GM12878 (cell line): ENCODE results near the gene SMARCC1. TPM values are rescaled to one million over a fixed set of nuclear protein-coding genes. Genes with fewer than 3 reads are reported as not detected.

Experiments
- ATAC-seq: fragments of 200-7000 bp; cut with Tn5 transposase; 3 replicates; pipeline ENCODE4 v1.9.1; 2020; ENCODE audit warnings: mild to moderate bottlenecking, moderate library complexity
- BruUV-seq: library from RNA; stranded (reverse); fragments of 400-500 nt; replicated peaks from 2 replicates; lab custom pipeline; 2021; lab: Mats Ljungman, UMichigan
- CTCF ChIA-PET: fragments of 300-600 bp; sonication (Branson Sonifier 250); formaldehyde crosslinking; extraction: SDS; loops from one replicate; lab custom pipeline; 2021; ENCODE audit warnings: inconsistent platforms; lab: Yijun Ruan, JAX
- POLR2A ChIA-PET: fragments of 350-600 bp; formaldehyde crosslinking; extraction: SDS; loops from one replicate; lab custom pipeline; 2021; ENCODE audit warnings: inconsistent platforms; lab: Charles Lee
- RAD21 ChIA-PET: fragments of 300-600 bp; sonication (Branson Sonifier 250); formaldehyde crosslinking; loops from one replicate; lab custom pipeline; 2023; ENCODE audit warnings: antibody characterized with exemption; ENCODE audit not compliant: unreplicated experiment; lab: Charles Lee
- SMC1A ChIA-PET: fragments of 300-600 bp; sonication (Branson Sonifier 250); formaldehyde crosslinking; loops from one replicate; lab custom pipeline; 2023; ENCODE audit not compliant: unreplicated experiment, uncharacterized antibody; lab: Charles Lee
- DNase-seq: peaks from one replicate; pipeline ENCODE4 v3.0.0-alpha.2; 2011; ENCODE audit warnings: low read depth, low spot score
- FAIRE-seq: peaks from 3 replicates; lab custom pipeline; 2011; peaks lifted over from hg19 to GRCh38; lab: Jason Lieb, UNC
- H2AFZ ChIP-seq: 2 replicates; pipeline ENCODE4 v1.6.0; 2011; ENCODE audit warnings: low read depth, low read length, control low read depth; ENCODE audit not compliant: control insufficient read depth
- H3K27ac ChIP-seq: 2 replicates; pipeline ENCODE4 v1.5.1; 2011; ENCODE audit warnings: control low read depth; ENCODE audit not compliant: control insufficient read depth, insufficient read depth
- H3K27me3 ChIP-seq, 2 experiments: replicated peaks in 1 of 2; 2 replicates each; pipeline versions ENCODE4 v1.6.0 to v1.6.1; 2011; ENCODE audit warnings: low read length in 1 of 2; ENCODE audit not compliant: control insufficient read depth in 2 of 2, insufficient read depth in 2 of 2
- H3K36me3 ChIP-seq, 2 experiments: 2 replicates each; pipeline ENCODE4 v1.5.1; 2011; ENCODE audit warnings: low read length in 1 of 2; ENCODE audit not compliant: control insufficient read depth in 2 of 2, insufficient read depth in 2 of 2
- H3K4me1 ChIP-seq: 2 replicates; pipeline ENCODE4 v1.6.1; 2011; ENCODE audit warnings: mild to moderate bottlenecking, low read length, moderate library complexity, mixed read lengths; ENCODE audit not compliant: control insufficient read depth, insufficient read depth
- H3K4me2 ChIP-seq: 2 replicates; pipeline ENCODE4 v1.6.0; 2011; ENCODE audit warnings: control low read depth; ENCODE audit not compliant: control insufficient read depth, insufficient read depth
- H3K4me3 ChIP-seq: fragments of 200-600 bp; sonication (generic); 2 replicates; pipeline ENCODE4 v1.5.1; 2016
- H3K79me2 ChIP-seq: 2 replicates; pipeline ENCODE4 v1.6.0; 2011; ENCODE audit warnings: low read length; ENCODE audit not compliant: control insufficient read depth, insufficient read depth
- H3K9ac ChIP-seq: 2 replicates; pipeline ENCODE4 v1.8.0; 2011; ENCODE audit warnings: low read length, control low read depth, mixed read lengths; ENCODE audit not compliant: control insufficient read depth, insufficient read depth
- H3K9me3 ChIP-seq: replicated peaks from 3 replicates; pipeline ENCODE4 v1.5.1; 2011; ENCODE audit warnings: mild to moderate bottlenecking, low read length; ENCODE audit not compliant: control insufficient read depth, insufficient read depth
- H4K20me1 ChIP-seq: 2 replicates; pipeline ENCODE4 v1.6.0; 2011; ENCODE audit not compliant: control insufficient read depth, insufficient read depth
- SUZ12 ChIP-seq: fragments of 200-600 bp; sonication (generic); IDR thresholded peaks from one replicate; pipeline ENCODE4 v1.6.1; 2018; ENCODE audit warnings: antibody characterized with exemption, mild to moderate bottlenecking; ENCODE audit not compliant: unreplicated experiment
- WGBS: methylation state at CpG from one replicate; pipeline ENCODE4 v1.1.6; 2016; ENCODE audit warnings: low lambda C conversion rate; ENCODE audit not compliant: insufficient replicate concordance, insufficient coverage; ENCODE audit errors: missing lambda C conversion rate; 5-methylcytosine and 5-hydroxymethylcytosine counted together
- in situ Hi-C: fragments of 300-500 bp; cut with MboI; formaldehyde crosslinking; loops from 9 replicates; pipeline ENCODE4 v1.14.3; 2018; ENCODE audit warnings: mixed read lengths
- intact Hi-C: fragments of 100-400 bp; cut with micrococcal nuclease; formaldehyde crosslinking; loops from one replicate; pipeline ENCODE4 v1.14.2; 2022; ENCODE audit not compliant: unreplicated experiment
- polyA plus RNA-seq, 11 experiments: library from polyadenylated mRNA; depleted of rRNA in 4 of 11; unstranded in 6 of 11; stranded (reverse) in 5 of 11; fragments of >200 nt; fragmentation: Nextera tagmentation in 4 of 11; fragmentation: Illumina TruSeq in 1 of 11; extraction: Ambion mirVana in 4 of 11; extraction: Trizol in 1 of 11; gene quantifications; 1 replicate in 1 of 11; 2 replicates in 10 of 11; pipeline versions ENCODE4 v1.2.1 to v1.2.3, GENCODE V29; 2011 to 2016; ENCODE audit warnings: inconsistent platforms in 2 of 11, missing spikeins in 2 of 11, low read depth in 1 of 11
- total RNA-seq, 4 experiments: library from RNA; depleted of rRNA in 3 of 4; stranded (reverse); fragments of >200 nt in 3 of 4; fragmentation: Illumina TruSeq in 1 of 4; extraction: Trizol in 1 of 4; gene quantifications; 2 replicates each; pipeline versions ENCODE4 v1.2.1 to v1.2.3, GENCODE V29; 2013 to 2021
- TF ChIP-seq, protein P1 (sequence below): fragments of 450-650 bp; IDR thresholded peaks from 2 replicates; pipeline ENCODE4 v1.6.1; 2017; ENCODE audit warnings: mild to moderate bottlenecking

Gene SMARCC1
- total and polyA plus RNA-seq, 10 of the 15 experiments (the other 5 are each of a cell fraction or from before 2014, with no cell fraction given) = 26.6 to 147 (median 57.1) TPM

DNA sequence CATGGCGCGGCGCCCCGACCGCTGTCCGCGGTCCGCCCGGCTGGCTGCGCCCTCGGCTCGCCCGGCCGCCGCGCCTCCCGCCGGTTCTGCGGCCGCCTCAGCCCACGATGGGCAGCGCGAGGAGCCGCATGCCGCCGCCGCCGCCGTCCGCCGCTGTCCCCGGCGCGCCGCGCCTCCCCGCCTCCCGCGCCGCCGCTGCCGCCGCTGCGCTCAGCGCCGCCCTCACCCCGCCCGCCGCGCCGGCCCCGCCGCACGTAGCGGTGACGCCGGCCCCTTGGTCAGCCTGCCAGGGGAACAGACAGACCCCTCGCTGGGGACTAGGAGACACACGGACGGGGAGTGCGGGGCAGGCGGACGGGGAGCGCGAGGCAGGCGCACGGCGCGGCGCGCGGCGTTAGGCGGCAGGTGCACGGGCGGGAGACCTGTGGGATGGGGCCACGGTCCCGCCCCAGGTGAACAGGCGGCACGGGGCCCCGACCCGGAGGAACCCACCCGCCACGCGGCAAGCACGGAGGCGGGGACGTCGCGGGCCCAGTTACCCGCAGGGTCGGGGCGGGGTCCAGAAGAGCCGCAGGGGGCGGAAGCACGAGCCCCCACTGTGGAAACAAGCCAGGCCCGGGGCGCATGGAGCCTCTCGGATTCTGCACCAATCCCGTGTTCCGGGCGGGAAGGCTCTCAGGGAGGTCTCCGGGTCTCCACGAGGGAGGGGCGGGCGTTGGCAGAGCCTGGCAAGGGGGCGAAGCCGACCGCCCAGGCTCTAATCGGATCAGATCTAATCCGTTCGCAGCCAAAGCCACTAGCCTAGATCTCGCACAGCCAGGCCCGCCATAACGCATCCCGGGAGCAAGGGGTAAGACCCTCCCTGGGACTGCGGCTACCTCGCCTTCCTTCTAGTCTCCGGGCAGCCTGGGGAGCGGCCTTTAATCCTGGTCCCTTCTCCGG is 202.7 kb downstream of the SMARCC1 start, which contains the start of gene CSPG5:
Gene CSPG5 (minus strand): TSS at position 175 of the 942 bp plus-strand sequence. CDS start 172 bp downstream, at position 3.
- no peaks in the 10 kb centered on the region for H3K9me3 ChIP-seq
- H3K9ac ChIP-seq = no peak within 1 kb of the TSS
- CTCF ChIA-PET = no interaction called here
- RAD21 ChIA-PET = no interaction called here
- peak; percentile 81 for TF ChIP-seq SUZ12
- TF ChIP-seq, protein P1, sequence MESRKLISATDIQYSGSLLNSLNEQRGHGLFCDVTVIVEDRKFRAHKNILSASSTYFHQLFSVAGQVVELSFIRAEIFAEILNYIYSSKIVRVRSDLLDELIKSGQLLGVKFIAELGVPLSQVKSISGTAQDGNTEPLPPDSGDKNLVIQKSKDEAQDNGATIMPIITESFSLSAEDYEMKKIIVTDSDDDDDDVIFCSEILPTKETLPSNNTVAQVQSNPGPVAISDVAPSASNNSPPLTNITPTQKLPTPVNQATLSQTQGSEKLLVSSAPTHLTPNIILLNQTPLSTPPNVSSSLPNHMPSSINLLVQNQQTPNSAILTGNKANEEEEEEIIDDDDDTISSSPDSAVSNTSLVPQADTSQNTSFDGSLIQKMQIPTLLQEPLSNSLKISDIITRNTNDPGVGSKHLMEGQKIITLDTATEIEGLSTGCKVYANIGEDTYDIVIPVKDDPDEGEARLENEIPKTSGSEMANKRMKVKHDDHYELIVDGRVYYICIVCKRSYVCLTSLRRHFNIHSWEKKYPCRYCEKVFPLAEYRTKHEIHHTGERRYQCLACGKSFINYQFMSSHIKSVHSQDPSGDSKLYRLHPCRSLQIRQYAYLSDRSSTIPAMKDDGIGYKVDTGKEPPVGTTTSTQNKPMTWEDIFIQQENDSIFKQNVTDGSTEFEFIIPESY = no peak
- H3K36me3 ChIP-seq = no peaks in the 10 kb centered on the region
- FAIRE-seq (no peak), ATAC-seq (peak; percentile 18), DNase-seq (no peak)
- H3K27ac ChIP-seq = no peak within 1 kb of the TSS
- H3K4me2 ChIP-seq = peak within 1 kb of the TSS; percentile 82; the same call in 1 of the 2 replicates
- no peak within 1 kb of the TSS; the same call in 1 of the 2 replicates for H2AFZ ChIP-seq
- SMC1A ChIA-PET = interaction anchor here (1.8 kb wide), 1 partner anchor 57 kb away, joined by 4 read pairs; no protein-coding TSS in a partner anchor
- intact Hi-C loops = no loop called here
- in situ Hi-C loops = no loop called here
- H3K79me2 ChIP-seq = no peaks in the 10 kb centered on the region
- H4K20me1 ChIP-seq = no peaks in the 10 kb centered on the region
- H3K4me3 ChIP-seq = peak within 1 kb of the TSS; percentile 72; the same call in 1 of the 2 replicates
- peaks cover 8 to 9% of the 10 kb centered on the region in 2 experiments for H3K27me3 ChIP-seq
- no TSS peak for BruUV-seq
- POLR2A ChIA-PET = interaction anchor here (0.6 kb wide), 1 partner anchor 45 kb away, joined by 3 read pairs; no protein-coding TSS in a partner anchor
- WGBS = 18% methylated on average over 69 of the region's 121 CpGs
- H3K4me1 ChIP-seq = no peaks in the 10 kb centered on the region
